Measurements from ENCODE around the gene EIF5A2. TPM values are rescaled to one million over a fixed set of nuclear protein-coding genes. Genes with fewer than 3 reads are reported as not detected.

EIF5A2 gene
- total and polyA plus RNA-seq, 10 of the 15 experiments (the other 5 are each of a cell fraction or from before 2014, with no cell fraction given): 0.76 to 3.0 (median 2.2) TPM

DNA sequence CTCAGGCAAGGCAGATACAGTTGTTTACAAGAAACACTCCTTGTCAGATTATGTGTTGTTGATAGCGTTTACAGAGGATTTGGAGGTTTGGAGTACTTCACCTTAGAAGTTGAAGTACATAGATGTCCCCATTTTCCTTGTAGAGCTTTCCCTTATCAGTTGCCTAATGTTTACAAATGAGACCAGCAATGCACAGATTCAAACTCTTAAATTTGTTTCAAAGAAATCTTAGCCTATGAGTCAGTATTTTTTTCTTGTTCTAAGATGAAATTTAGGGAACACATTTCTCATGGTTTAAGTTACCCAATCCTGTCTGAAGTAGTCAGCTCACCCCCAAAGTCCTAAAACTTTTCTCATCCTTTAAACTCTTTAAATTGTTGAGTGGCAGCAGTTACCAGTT is 6.3 kb upstream of the EIF5A2 start:
- Histone ChIP-seq H4K20me1 (ENCODE audit: control insufficient read depth, insufficient read depth) (no peaks in the 10 kb centered on the region), H3K4me2 (ENCODE audit: control insufficient read depth, insufficient read depth) (no peak overlapping the region), H3K9me3 (replicated peaks; ENCODE audit: control insufficient read depth, insufficient read depth, low read length) (no peaks in the 10 kb centered on the region; the same call in 2 of the 3 replicates), H3K36me3 (ENCODE audit: control insufficient read depth in 2 of 2, insufficient read depth in 2 of 2, low read length in 1 of 2) (no peaks in the 10 kb centered on the region), H3K79me2 (ENCODE audit: control insufficient read depth, insufficient read depth, low read length) (no peaks in the 10 kb centered on the region), H3K27me3 (replicated peaks in 1 of 2; ENCODE audit: control insufficient read depth in 2 of 2, insufficient read depth in 2 of 2, low read length in 1 of 2) (no peaks in the 10 kb centered on the region), H2AFZ (ENCODE audit: control insufficient read depth, low read depth, low read length) (no peak overlapping the region), H3K27ac (ENCODE audit: control insufficient read depth, insufficient read depth) (no peak overlapping the region), H3K4me1 (ENCODE audit: control insufficient read depth, insufficient read depth, low read length) (no peaks in the 10 kb centered on the region), H3K4me3 (no peak overlapping the region), H3K9ac (ENCODE audit: control insufficient read depth, insufficient read depth, low read length) (no peak overlapping the region)
- SMC1A ChIA-PET (ENCODE audit: uncharacterized antibody, unreplicated experiment): no interaction called here
- DNase-seq (ENCODE audit: low read depth, low spot score): no peak
- TF ChIP-seq, protein P1, sequence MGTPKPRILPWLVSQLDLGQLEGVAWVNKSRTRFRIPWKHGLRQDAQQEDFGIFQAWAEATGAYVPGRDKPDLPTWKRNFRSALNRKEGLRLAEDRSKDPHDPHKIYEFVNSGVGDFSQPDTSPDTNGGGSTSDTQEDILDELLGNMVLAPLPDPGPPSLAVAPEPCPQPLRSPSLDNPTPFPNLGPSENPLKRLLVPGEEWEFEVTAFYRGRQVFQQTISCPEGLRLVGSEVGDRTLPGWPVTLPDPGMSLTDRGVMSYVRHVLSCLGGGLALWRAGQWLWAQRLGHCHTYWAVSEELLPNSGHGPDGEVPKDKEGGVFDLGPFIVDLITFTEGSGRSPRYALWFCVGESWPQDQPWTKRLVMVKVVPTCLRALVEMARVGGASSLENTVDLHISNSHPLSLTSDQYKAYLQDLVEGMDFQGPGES (IDR thresholded peaks at IDR 0.05): no peak
- no peak for TF ChIP-seq CEBPB (IDR thresholded peaks at IDR 0.05; ENCODE audit: borderline replicate concordance in 1 of 2, low read depth in 2 of 2, low read length in 2 of 2)
- TF ChIP-seq NFIC (IDR thresholded peaks at IDR 0.05; ENCODE audit: low read depth, low read length): no peak
- TF ChIP-seq POU2F2 (IDR thresholded peaks at IDR 0.05; ENCODE audit: borderline replicate concordance, low read depth, low read length): no peak
- TF ChIP-seq MEF2B (IDR thresholded peaks at IDR 0.05; ENCODE audit: partially characterized antibody, poor library complexity, severe bottlenecking): no peak
- no peak for TF ChIP-seq IKZF1 (conservative IDR thresholded peaks at IDR 0.05)
- TF ChIP-seq, protein P2, sequence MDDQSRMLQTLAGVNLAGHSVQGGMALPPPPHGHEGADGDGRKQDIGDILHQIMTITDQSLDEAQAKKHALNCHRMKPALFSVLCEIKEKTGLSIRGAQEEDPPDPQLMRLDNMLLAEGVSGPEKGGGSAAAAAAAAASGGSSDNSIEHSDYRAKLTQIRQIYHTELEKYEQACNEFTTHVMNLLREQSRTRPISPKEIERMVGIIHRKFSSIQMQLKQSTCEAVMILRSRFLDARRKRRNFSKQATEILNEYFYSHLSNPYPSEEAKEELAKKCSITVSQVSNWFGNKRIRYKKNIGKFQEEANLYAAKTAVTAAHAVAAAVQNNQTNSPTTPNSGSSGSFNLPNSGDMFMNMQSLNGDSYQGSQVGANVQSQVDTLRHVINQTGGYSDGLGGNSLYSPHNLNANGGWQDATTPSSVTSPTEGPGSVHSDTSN (IDR thresholded peaks at IDR 0.05; ENCODE audit: insufficient replicate concordance, low read depth, low read length): no peak
- TF ChIP-seq, protein P3, sequence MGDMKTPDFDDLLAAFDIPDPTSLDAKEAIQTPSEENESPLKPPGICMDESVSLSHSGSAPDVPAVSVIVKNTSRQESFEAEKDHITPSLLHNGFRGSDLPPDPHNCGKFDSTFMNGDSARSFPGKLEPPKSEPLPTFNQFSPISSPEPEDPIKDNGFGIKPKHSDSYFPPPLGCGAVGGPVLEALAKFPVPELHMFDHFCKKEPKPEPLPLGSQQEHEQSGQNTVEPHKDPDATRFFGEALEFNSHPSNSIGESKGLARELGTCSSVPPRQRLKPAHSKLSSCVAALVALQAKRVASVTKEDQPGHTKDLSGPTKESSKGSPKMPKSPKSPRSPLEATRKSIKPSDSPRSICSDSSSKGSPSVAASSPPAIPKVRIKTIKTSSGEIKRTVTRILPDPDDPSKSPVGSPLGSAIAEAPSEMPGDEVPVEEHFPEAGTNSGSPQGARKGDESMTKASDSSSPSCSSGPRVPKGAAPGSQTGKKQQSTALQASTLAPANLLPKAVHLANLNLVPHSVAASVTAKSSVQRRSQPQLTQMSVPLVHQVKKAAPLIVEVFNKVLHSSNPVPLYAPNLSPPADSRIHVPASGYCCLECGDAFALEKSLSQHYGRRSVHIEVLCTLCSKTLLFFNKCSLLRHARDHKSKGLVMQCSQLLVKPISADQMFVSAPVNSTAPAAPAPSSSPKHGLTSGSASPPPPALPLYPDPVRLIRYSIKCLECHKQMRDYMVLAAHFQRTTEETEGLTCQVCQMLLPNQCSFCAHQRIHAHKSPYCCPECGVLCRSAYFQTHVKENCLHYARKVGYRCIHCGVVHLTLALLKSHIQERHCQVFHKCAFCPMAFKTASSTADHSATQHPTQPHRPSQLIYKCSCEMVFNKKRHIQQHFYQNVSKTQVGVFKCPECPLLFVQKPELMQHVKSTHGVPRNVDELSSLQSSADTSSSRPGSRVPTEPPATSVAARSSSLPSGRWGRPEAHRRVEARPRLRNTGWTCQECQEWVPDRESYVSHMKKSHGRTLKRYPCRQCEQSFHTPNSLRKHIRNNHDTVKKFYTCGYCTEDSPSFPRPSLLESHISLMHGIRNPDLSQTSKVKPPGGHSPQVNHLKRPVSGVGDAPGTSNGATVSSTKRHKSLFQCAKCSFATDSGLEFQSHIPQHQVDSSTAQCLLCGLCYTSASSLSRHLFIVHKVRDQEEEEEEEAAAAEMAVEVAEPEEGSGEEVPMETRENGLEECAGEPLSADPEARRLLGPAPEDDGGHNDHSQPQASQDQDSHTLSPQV (IDR thresholded peaks at IDR 0.05): no peak
- TF ChIP-seq, protein P4, sequence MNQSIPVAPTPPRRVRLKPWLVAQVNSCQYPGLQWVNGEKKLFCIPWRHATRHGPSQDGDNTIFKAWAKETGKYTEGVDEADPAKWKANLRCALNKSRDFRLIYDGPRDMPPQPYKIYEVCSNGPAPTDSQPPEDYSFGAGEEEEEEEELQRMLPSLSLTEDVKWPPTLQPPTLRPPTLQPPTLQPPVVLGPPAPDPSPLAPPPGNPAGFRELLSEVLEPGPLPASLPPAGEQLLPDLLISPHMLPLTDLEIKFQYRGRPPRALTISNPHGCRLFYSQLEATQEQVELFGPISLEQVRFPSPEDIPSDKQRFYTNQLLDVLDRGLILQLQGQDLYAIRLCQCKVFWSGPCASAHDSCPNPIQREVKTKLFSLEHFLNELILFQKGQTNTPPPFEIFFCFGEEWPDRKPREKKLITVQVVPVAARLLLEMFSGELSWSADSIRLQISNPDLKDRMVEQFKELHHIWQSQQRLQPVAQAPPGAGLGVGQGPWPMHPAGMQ (IDR thresholded peaks at IDR 0.05; ENCODE audit: borderline replicate concordance): no peak
- no peak for TF ChIP-seq SMARCA5 (IDR thresholded peaks at IDR 0.05)
- TF ChIP-seq SREBF1 (IDR thresholded peaks at IDR 0.05; ENCODE audit: low read length): no peak
- TF ChIP-seq, protein P5, sequence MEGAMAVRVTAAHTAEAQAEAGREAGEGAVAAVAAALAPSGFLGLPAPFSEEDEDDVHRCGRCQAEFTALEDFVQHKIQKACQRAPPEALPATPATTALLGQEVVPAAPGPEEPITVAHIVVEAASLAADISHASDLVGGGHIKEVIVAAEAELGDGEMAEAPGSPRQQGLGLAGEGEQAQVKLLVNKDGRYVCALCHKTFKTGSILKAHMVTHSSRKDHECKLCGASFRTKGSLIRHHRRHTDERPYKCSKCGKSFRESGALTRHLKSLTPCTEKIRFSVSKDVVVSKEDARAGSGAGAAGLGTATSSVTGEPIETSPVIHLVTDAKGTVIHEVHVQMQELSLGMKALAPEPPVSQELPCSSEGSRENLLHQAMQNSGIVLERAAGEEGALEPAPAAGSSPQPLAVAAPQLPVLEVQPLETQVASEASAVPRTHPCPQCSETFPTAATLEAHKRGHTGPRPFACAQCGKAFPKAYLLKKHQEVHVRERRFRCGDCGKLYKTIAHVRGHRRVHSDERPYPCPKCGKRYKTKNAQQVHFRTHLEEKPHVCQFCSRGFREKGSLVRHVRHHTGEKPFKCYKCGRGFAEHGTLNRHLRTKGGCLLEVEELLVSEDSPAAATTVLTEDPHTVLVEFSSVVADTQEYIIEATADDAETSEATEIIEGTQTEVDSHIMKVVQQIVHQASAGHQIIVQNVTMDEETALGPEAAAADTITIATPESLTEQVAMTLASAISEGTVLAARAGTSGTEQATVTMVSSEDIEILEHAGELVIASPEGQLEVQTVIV (IDR thresholded peaks at IDR 0.05; ENCODE audit: borderline replicate concordance, partially characterized antibody): no peak
- TF ChIP-seq TCF3 (IDR thresholded peaks at IDR 0.05; ENCODE audit: borderline replicate concordance, insufficient read depth, low read depth, low read length): no peak
- RAD21 ChIA-PET (ENCODE audit: unreplicated experiment): interaction anchor here (0.6 kb wide), 1 partner anchor 102 kb away, joined by 3 read pairs; no protein-coding TSS in a partner anchor
- CTCF ChIA-PET: no interaction called here
- ATAC-seq: no peak
- no TSS peak for BruUV-seq (replicated peaks)
- intact Hi-C loops (cut with micrococcal nuclease; ENCODE audit: unreplicated experiment): no loop called here
- in situ Hi-C loops (cut with MboI): no loop called here
- no peak for FAIRE-seq
- 0% methylated on average over 1 of the region's 1 CpG for WGBS (ENCODE audit: insufficient coverage, insufficient replicate concordance, low lambda C conversion rate, missing lambda C conversion rate)
- POLR2A ChIA-PET: no interaction called here
